Stimulated activated CD4-positive, alpha-beta T cell treated with anti-CD3 and anti-CD28 coated beads, TNF-alpha, amount 100 ng/mL, for 4 hours (primary cell): ENCODE measurements around the gene ANKRD7.
"Not testable (repeated sequence)": the region's sequence is repeated elsewhere in the genome, so short reads cannot be mapped to it uniquely, and the experiment has no call there.

Experiments used
- DNase-seq, 3 experiments: peaks; one replicate each; pipeline ENCODE4 v3.0.0-alpha.2; 2020; ENCODE audit warnings: low read depth in 3 of 3

ANKRD7 gene

DNA sequence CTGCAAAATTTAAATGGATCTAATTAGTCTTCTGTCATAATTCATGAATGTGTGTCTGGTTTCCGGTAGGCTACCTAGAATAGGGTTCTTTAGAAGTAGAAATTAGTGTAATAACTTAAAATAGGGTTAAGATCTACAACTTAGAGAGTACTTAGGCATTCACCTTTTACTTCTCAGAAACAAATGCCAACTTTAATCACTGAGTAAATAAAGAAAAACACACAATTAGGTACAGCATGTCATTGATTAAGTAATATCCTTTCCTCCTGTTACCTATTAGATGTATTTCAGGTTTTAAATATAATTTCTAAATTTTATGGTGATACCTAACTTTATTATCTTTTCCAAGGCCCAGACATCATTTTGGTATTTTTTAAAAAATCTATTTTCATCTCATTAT is 9.3 kb downstream of the ANKRD7 start:
- DNase-seq: no peak

DNA sequence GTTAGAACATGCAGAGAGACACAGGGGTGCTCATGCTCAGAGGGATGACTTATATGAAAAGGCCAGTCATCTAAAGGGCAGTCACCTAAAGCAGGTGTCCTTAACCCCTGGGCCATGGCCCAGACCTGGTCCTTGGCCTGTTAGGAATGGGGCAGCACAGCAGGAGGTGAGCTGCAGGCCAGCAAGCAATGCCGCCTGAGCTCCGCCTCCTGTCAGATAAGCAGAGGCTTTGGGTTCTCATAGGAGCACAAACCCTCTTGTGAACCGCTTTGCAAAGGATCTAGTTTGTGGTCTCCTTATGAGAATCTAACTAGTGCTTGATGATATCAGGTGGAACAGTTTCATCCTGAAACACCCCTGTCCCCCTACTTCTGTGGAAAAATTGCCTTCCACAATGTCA is 14.5 kb downstream of the ANKRD7 start:
- no peak for DNase-seq

GRCh38 chr7:118240320-118240719 is 15.8 kb downstream of the ANKRD7 start:
- not testable (repeated sequence) for DNase-seq

GRCh38 chr7:118243695-118244094 is 19.2 kb downstream of the ANKRD7 start:
- no peak for DNase-seq

DNA sequence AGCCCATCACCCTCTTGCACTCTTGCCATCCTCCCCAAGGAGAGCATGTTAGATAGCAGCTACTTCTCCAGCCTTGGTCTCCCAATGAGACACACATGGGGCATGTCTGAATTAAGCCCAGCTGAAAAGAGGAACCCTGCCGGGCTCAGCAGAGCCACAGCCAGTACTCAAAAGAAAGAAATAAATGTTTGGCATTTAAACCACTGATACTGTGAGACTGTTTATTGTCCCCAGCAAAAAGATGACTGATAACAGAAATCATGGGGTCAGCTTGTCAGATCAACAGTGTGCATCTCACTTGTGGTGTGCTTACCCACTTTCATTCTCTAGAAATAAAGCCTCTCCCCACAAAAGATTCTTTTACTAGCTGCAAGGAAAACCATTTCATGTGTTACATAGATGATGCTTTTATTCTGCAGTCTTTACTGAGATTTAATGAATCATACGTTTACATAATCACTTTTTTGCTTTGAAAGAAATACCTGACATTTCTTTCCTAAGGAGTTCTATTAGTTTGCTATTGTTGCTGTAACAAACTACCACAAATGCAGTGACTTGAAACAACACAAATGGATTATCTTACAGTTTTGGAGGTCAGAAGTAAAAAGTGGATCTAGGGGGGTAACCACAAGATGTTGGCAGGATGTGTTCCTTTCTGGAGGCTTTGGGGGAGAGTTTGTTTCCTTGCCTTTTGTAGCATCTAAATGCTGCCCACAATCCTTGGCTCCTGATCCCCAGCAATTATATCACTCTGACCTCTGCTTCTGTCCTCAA is 20.9 kb downstream of the ANKRD7 start:
- no peak for DNase-seq

GRCh38 chr7:118250860-118251494 is 26.5 kb downstream of the ANKRD7 start:
- no peak for DNase-seq

- no peak for DNase-seq
Measured at GRCh38 chr7:118252087-118252486, 27.6 kb downstream of the ANKRD7 start.

- DNase-seq: no peak
Measured at GRCh38 chr7:118259115-118259514, 34.6 kb downstream of the ANKRD7 start.

- DNase-seq: no peak
Measured at GRCh38 chr7:118264836-118265235, 40.3 kb downstream of the ANKRD7 start.

DNA sequence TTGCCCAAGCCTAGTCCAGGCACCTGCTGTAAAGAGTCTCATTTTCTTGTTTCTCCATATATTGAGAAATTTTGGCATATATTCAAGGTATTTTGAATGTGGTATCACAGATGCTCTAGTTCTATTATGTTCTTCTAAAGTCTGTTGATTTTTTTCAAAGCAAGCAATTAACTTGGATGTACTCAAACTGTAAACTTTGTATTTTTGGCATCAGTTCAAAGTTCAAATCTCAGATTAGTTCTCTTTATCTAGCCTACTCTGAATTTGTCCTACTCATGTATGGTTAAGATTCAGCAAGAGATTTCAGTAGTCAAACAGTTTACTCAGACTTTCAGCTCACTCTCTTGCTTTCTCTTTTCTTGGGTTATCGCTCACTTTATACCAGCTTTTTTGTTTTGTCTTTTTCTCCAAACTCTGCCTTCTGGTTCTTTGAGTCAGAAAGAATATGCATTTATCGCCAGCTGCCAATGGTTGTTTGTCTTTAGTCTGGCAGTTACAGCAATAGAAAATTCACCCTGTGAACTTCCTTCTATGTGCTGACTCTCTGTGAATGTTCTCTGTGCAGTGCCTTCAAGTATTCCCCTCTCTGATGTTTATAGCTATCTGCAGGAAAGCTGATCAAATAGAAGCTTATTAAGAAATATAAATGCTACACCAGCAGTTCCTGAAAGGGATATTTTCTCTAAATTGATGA is 56.0 kb downstream of the ANKRD7 start:
- DNase-seq: no peak

DNA sequence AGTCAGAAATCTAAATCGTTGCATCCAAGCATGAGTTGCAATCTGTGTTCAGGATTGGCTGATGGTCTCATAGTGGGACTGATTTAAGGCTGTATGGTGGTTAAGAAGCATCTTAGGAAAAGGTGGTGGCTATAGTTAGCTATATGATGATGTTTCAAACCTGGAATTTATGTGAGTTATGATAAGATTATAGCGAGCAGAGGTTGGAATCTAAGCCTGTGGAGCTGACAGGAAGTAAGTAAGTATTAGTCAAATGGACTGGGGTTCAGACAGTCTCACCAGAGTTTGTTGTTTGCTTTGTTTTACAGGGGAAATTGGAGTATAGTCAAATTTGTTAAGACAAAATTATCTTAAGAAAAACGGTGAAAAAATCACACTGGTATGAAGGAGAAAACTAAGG is 56.7 kb downstream of the ANKRD7 start:
- DNase-seq: no peak

DNA sequence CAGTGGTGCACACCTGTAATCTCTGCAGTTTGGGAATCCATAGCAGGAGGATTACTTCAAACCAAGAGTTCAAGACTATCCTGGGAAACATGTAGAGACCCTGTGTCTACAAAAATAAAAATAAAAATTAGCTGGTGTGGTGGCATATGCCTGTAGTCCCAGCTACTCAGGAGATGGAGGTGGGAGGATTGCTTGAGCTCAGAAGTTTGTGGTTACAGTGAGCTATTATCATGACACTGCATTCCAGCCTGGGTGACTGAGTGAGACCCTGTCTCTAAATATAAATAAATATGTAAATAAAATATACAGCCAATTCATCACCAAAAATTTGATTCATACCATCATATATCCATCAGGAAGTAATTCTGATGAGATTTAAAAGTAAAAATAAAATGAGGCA is 60.9 kb downstream of the ANKRD7 start:
- no peak for DNase-seq

- no peak for DNase-seq
Measured at GRCh38 chr7:118286131-118286530, 61.6 kb downstream of the ANKRD7 start.

- DNase-seq: no peak
Measured at GRCh38 chr7:118288098-118288497, 63.6 kb downstream of the ANKRD7 start.

DNA sequence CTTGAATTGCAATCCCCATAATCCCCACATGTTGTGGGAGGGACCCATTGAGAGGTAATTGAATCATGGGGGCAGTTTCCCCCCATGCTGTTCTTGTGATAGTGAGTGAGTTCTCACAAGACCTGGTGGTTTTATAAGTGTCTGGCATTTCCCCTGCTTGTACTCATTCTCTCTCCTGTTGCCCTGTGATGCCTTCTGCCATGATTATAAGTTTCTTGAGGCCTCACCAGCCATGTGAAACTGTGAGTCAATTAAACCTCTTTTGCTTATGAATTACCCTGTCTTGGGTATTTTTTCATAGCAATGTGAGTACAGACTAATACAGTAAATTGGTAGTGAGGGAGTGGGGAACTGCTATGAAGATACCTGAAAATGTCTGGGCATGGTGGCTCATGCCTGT is 65.0 kb downstream of the ANKRD7 start:
- DNase-seq: no peak
